Glutamatergic neuron (in vitro differentiated cells): ENCODE measurements around the gene PRPSAP2. TPM values are rescaled to one million over a fixed set of nuclear protein-coding genes. Genes with fewer than 3 reads are reported as not detected.

Experiments used
- DNase-seq: peaks from one replicate; pipeline ENCODE4 v3.0.0; 2022
- H3K27ac Mint-ChIP-seq: one replicate; pipeline ENCODE4 v1.8.0; 2020; ENCODE audit warnings: mild to moderate bottlenecking, mixed read lengths, inconsistent platforms; ENCODE audit not compliant: unreplicated experiment
- H3K27me3 Mint-ChIP-seq: one replicate; pipeline ENCODE4 v1.8.0; 2020; ENCODE audit warnings: mild to moderate bottlenecking, moderate library complexity, mixed read lengths, inconsistent platforms; ENCODE audit not compliant: unreplicated experiment
- H3K36me3 Mint-ChIP-seq: one replicate; pipeline ENCODE4 v1.8.0; 2020; ENCODE audit warnings: mild to moderate bottlenecking, mixed read lengths, inconsistent platforms; ENCODE audit not compliant: unreplicated experiment
- H3K4me1 Mint-ChIP-seq: one replicate; pipeline ENCODE4 v1.8.0; 2020; ENCODE audit warnings: mild to moderate bottlenecking, low read depth, mixed read lengths, inconsistent platforms; ENCODE audit not compliant: unreplicated experiment
- H3K4me3 Mint-ChIP-seq: one replicate; pipeline ENCODE4 v1.8.0; 2020; ENCODE audit warnings: mild to moderate bottlenecking, mixed read lengths, inconsistent platforms; ENCODE audit not compliant: unreplicated experiment
- H3K9me3 Mint-ChIP-seq: one replicate; pipeline ENCODE4 v1.8.0; 2020; ENCODE audit warnings: mild to moderate bottlenecking, moderate library complexity, mixed read lengths, inconsistent platforms; ENCODE audit not compliant: unreplicated experiment
- total RNA-seq: library from RNA; stranded (reverse); fragmentation: NEBNext Ultra II Directional; extraction: Animal tissue kit (Norgen Biotek cat#: 25700); gene quantifications from one replicate; pipeline ENCODE4 v1.2.1, GENCODE V29; 2021; ENCODE audit not compliant: unreplicated experiment
- TF ChIP-seq, protein P1 (sequence below): fragments of 200-600 bp; sonication (generic); IDR thresholded peaks from one replicate; pipeline ENCODE4 v1.5.0; 2021; ENCODE audit not compliant: partially characterized antibody, unreplicated experiment

Gene PRPSAP2
- total RNA-seq, 1 donor from 2014 or later = 76.0 TPM

DNA sequence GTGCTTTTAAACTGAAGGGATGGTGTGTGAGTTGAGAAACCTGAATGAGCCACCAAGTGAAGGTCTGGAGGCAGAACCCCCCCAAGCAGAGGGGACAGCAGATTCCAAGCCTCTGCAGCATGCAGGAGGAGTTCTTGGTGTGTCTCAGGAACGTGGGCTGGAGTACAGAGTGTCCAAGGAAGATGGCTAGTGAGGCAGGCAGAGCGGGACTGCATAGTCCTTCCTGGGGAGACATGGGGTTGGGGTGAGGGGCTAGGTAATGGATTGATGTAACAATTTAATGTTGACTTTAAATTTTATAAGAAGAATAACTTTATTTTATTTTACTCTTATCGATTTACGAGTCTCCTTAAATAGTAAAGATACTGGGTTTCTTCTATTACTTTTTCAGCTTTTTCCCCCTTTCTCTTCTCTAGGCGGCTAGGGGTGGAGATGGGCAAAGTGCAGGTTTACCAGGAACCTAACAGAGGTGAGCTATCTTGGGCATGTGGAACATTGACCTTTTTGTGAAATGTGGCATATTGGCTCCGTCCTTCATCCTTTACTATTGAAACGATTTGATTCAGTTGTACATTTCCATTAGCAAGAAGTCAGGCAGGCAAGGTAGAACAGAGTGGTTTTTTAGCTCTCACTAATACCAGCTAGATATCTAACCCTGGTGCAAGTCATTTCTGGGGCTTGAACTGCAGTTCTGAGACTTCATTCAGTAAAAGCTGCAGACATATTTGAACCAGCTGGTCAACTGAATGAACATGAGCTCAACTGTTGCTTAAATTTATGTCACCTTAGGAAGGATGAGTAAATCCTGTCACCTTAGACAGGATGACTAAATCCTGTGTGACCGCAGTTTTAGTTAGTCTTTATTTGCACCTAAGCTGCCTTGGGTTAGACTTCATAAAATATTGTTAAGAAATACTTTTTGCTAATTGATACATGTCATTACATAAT, 9.2 kb downstream of the PRPSAP2 start:
- Mint-ChIP-seq H3K4me1 (no peaks in the 10 kb centered on the region), H3K27ac (no peak overlapping the region), H3K4me3 (no peak overlapping the region), H3K27me3 (no peaks in the 10 kb centered on the region), H3K36me3 (no peaks in the 10 kb centered on the region), H3K9me3 (peaks cover 4% of the 10 kb centered on the region)
- TF ChIP-seq, protein P1, sequence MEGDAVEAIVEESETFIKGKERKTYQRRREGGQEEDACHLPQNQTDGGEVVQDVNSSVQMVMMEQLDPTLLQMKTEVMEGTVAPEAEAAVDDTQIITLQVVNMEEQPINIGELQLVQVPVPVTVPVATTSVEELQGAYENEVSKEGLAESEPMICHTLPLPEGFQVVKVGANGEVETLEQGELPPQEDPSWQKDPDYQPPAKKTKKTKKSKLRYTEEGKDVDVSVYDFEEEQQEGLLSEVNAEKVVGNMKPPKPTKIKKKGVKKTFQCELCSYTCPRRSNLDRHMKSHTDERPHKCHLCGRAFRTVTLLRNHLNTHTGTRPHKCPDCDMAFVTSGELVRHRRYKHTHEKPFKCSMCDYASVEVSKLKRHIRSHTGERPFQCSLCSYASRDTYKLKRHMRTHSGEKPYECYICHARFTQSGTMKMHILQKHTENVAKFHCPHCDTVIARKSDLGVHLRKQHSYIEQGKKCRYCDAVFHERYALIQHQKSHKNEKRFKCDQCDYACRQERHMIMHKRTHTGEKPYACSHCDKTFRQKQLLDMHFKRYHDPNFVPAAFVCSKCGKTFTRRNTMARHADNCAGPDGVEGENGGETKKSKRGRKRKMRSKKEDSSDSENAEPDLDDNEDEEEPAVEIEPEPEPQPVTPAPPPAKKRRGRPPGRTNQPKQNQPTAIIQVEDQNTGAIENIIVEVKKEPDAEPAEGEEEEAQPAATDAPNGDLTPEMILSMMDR = no peak
- no peak for DNase-seq

DNA sequence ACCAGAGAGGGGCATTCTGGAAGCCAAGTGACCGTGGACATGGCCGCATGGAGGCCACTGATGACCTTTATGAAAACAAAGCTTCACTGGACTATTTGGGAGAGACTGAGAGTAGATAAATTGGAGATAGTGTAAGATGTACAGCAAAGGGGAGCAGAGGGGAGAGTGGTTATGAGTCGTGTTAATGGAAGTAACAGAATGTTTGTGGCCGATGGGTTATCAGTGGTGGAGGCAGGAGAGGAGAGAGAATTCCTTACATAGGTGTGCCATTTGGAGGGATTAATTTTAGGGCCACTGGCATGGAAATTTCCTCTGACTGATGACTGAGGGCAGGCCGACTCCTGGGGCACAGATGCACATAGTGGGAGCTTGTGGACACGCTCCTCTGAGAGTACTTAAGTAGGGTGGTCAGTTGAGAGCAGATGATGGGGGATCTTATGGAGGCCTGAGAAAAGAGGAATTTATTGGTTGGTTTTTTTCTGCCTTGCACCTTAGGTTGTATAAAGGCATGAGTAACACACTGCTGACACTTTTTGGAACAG, 19.2 kb downstream of the PRPSAP2 start:
- peaks cover 2% of the 10 kb centered on the region for H3K9me3 Mint-ChIP-seq
- TF ChIP-seq, protein P1 = no peak
- H3K36me3 Mint-ChIP-seq = no peaks in the 10 kb centered on the region
- no peak overlapping the region for H3K4me3 Mint-ChIP-seq
- H3K4me1 Mint-ChIP-seq = no peaks in the 10 kb centered on the region
- peaks cover 5% of the 10 kb centered on the region for H3K27me3 Mint-ChIP-seq
- H3K27ac Mint-ChIP-seq = no peak overlapping the region
- no peak for DNase-seq

DNA sequence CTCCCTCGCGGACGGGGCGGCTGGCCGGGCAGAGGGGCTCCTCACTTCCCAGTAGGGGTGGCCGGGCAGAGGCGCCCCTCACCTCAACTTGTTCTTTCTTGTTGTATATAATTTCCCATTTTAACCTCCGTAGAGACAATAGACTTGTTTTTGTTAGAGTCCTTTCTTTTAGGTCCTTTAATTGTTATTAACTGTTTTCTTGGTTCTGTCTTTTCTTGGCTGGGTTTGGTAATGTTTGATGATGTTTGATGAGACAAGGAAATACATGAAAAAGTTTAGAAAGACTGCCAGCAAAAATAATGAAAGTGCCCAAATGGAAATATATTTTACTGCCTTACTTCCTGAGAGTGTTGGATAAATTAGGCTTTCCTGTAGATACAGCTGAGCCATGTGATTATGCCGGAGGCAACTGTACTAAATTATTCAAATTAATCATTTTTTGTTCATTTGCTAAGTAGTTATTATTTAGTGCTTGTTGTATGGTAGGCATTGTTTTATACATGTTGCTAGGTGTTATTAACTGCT, 30.9 kb downstream of the PRPSAP2 start:
- TF ChIP-seq, protein P1 = no peak
- H3K27ac Mint-ChIP-seq = no peak overlapping the region
- H3K36me3 Mint-ChIP-seq = peaks cover 10% of the 10 kb centered on the region
- H3K9me3 Mint-ChIP-seq = no peaks in the 10 kb centered on the region
- DNase-seq = no peak
- H3K4me1 Mint-ChIP-seq = no peaks in the 10 kb centered on the region
- H3K4me3 Mint-ChIP-seq = no peak overlapping the region
- H3K27me3 Mint-ChIP-seq = peaks cover 3% of the 10 kb centered on the region

DNA sequence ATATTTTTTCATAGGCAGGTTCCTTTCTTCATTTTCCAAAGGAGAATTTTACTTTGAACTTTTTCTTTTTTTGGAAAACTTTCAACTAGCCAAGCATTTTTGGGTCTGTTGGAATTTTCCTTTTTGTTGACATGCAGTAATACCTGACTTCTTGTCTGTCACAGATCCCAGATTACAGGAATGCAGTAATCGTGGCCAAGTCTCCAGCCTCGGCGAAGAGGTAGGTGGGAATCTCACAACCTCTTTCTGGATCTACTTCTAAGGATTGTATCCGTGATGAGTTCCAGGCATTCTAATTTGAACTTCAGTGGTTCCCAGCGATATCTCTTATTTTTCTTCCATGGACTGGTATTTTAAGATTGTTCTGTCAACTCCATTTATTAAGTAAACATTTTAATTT, 31.7 kb downstream of the PRPSAP2 start:
- TF ChIP-seq, protein P1 = no peak
- peaks cover 10% of the 10 kb centered on the region for H3K36me3 Mint-ChIP-seq
- H3K27ac Mint-ChIP-seq = no peak overlapping the region
- H3K9me3 Mint-ChIP-seq = no peaks in the 10 kb centered on the region
- H3K27me3 Mint-ChIP-seq = peaks cover 3% of the 10 kb centered on the region
- H3K4me3 Mint-ChIP-seq = no peak overlapping the region
- no peak for DNase-seq
- no peaks in the 10 kb centered on the region for H3K4me1 Mint-ChIP-seq

DNA sequence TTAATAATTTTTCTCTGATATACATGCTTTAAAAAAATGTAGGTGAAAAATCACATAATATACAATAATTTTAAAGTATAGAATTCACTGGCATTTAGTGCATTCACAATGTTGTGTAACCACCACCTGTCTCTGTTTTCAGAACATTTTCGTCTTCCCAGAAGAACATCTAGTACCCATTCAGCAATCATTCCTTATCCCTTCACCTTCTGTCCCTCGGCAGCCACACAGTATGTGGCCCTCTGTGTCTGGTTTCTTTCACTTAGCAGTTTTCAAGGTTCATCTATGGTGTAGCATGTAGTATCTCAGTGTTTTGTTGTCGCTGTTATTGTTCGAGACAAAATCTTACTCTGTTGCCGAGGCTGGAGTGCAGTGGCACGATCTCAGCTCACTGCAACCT, 33.6 kb downstream of the PRPSAP2 start:
- H3K4me3 Mint-ChIP-seq = no peak overlapping the region
- peaks cover 3% of the 10 kb centered on the region for H3K27me3 Mint-ChIP-seq
- TF ChIP-seq, protein P1 = no peak
- no peaks in the 10 kb centered on the region for H3K9me3 Mint-ChIP-seq
- H3K4me1 Mint-ChIP-seq = no peaks in the 10 kb centered on the region
- no peak overlapping the region for H3K27ac Mint-ChIP-seq
- DNase-seq = no peak
- peaks cover 9% of the 10 kb centered on the region for H3K36me3 Mint-ChIP-seq
